Prostate gland (tissue), 2 donors: ENCODE results near the gene GNPDA2.

Experiments
- POLR2A ChIP-seq: fragments of 450-650 bp; IDR thresholded peaks from one replicate; pipeline ENCODE4 v1.6.1; 2016; ENCODE audit warnings: antibody characterized with exemption, mild to moderate bottlenecking
- POLR2AphosphoS5 ChIP-seq: sonication (generic); formaldehyde crosslinking; IDR thresholded peaks from one replicate; pipeline ENCODE4 v1.6.1; 2017; ENCODE audit warnings: antibody characterized with exemption
- TF ChIP-seq, protein P1 (sequence below), 4 experiments: fragments of 200-600 bp in 2 of 4; fragments of 450-650 bp in 2 of 4; sonication (generic) in 2 of 4; IDR thresholded peaks; 1 replicate in 3 of 4; 2 replicates in 1 of 4; pipeline ENCODE4 v1.5.1; 2016 to 2019; ENCODE audit warnings: antibody characterized with exemption in 4 of 4, mild to moderate bottlenecking in 2 of 4, moderate library complexity in 2 of 4

DNA sequence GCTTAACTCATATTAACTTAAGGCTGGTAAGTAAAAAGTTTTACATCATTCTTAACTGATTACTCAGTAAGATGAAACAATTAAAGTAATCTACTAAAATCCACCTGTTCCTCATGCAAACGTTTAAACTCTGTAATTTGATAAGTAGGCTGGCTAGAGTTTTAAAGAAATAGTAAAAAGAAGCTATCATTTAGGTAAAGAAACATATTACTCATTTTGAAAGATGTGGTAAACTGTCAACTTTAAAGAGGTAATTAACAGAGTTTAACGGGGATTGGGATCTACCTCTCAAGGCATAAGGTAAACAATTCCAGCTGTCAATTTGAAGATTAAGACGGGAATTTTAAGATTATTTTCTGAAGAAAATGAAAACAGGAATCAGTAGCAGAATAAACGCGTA, 9.8 kb downstream of the GNPDA2 start:
- TF ChIP-seq, protein P1, sequence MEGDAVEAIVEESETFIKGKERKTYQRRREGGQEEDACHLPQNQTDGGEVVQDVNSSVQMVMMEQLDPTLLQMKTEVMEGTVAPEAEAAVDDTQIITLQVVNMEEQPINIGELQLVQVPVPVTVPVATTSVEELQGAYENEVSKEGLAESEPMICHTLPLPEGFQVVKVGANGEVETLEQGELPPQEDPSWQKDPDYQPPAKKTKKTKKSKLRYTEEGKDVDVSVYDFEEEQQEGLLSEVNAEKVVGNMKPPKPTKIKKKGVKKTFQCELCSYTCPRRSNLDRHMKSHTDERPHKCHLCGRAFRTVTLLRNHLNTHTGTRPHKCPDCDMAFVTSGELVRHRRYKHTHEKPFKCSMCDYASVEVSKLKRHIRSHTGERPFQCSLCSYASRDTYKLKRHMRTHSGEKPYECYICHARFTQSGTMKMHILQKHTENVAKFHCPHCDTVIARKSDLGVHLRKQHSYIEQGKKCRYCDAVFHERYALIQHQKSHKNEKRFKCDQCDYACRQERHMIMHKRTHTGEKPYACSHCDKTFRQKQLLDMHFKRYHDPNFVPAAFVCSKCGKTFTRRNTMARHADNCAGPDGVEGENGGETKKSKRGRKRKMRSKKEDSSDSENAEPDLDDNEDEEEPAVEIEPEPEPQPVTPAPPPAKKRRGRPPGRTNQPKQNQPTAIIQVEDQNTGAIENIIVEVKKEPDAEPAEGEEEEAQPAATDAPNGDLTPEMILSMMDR (IDR thresholded peaks at IDR 0.05) = no peak
- TF ChIP-seq POLR2A (no peak), POLR2AphosphoS5 (no peak)
